Measurements from ENCODE around the gene EMSY.
A peak's percentile ranks its signal among the peaks of the same experiment; 100 is the strongest.
"Not testable (repeated sequence)": the region's sequence is repeated elsewhere in the genome, so short reads cannot be mapped to it uniquely, and the experiment has no call there.

Gene EMSY

GRCh38 chr11:76524461-76524860 is 79.6 kb downstream of the EMSY start:
- no peak for DNase-seq (ENCODE audit: low read depth)

- DNase-seq (ENCODE audit: low read depth), result peak; percentile 75
Measured at GRCh38 chr11:76524919-76525318, 80.1 kb downstream of the EMSY start.

- no peak for DNase-seq (ENCODE audit: low read depth)
Measured at GRCh38 chr11:76526878-76527277, 82.1 kb downstream of the EMSY start.

- DNase-seq (ENCODE audit: low read depth), result no peak
Measured at GRCh38 chr11:76542436-76542835, 97.6 kb downstream of the EMSY start.

- DNase-seq (ENCODE audit: low read depth), result no peak
Measured at GRCh38 chr11:76543006-76543703, 98.3 kb downstream of the EMSY start.

GRCh38 chr11:76550781-76551180 is 106.0 kb downstream of the EMSY start:
- no peak for DNase-seq (ENCODE audit: low read depth)

GRCh38 chr11:76551400-76551799 is 106.6 kb downstream of the EMSY start:
- no peak for DNase-seq (ENCODE audit: low read depth)

GRCh38 chr11:76552987-76553386 is 108.2 kb downstream of the EMSY start:
- no peak for DNase-seq (ENCODE audit: low read depth)

- no peak for DNase-seq (ENCODE audit: low read depth)
Measured at GRCh38 chr11:76553554-76554476, 109.0 kb downstream of the EMSY start.

GRCh38 chr11:76554767-76555166 is 109.9 kb downstream of the EMSY start:
- no peak for DNase-seq (ENCODE audit: low read depth)

GRCh38 chr11:76557466-76557865 is 112.6 kb downstream of the EMSY start:
- DNase-seq (ENCODE audit: low read depth), result no peak

- DNase-seq (ENCODE audit: low read depth), result no peak
Measured at GRCh38 chr11:76558473-76558872, 113.7 kb downstream of the EMSY start.

GRCh38 chr11:76558891-76559290 is 114.1 kb downstream of the EMSY start:
- DNase-seq (ENCODE audit: low read depth), result no peak

GRCh38 chr11:76559346-76559745 is 114.5 kb downstream of the EMSY start:
- no peak for DNase-seq (ENCODE audit: low read depth)

GRCh38 chr11:76560219-76560618 is 115.4 kb downstream of the EMSY start:
- DNase-seq (ENCODE audit: low read depth), result no peak

GRCh38 chr11:76561245-76561644 is 116.4 kb downstream of the EMSY start:
- no peak for DNase-seq (ENCODE audit: low read depth)

GRCh38 chr11:76562541-76562940 is 117.7 kb downstream of the EMSY start:
- no peak for DNase-seq (ENCODE audit: low read depth)

- no peak for DNase-seq (ENCODE audit: low read depth)
Measured at GRCh38 chr11:76564364-76564763, 119.5 kb downstream of the EMSY start.

- no peak for DNase-seq (ENCODE audit: low read depth)
Measured at GRCh38 chr11:76566811-76567210, 122.0 kb downstream of the EMSY start.

GRCh38 chr11:76567261-76567660 is 122.4 kb downstream of the EMSY start:
- DNase-seq (ENCODE audit: low read depth), result no peak

- DNase-seq (ENCODE audit: low read depth), result no peak
Measured at GRCh38 chr11:76568139-76568538, 123.3 kb downstream of the EMSY start.

- DNase-seq (ENCODE audit: low read depth), result no peak
Measured at GRCh38 chr11:76568621-76569020, 123.8 kb downstream of the EMSY start.

GRCh38 chr11:76572181-76572875 is 127.5 kb downstream of the EMSY start:
- not testable (repeated sequence) for DNase-seq (ENCODE audit: low read depth)

Data from stromal cell of bone marrow (primary cell).